GM12865 (cell line): Measurements from ENCODE around the gene ATP5F1B.
A peak's percentile ranks its signal among the peaks of the same experiment; 100 is the strongest.
"Not testable (repeated sequence)": the region's sequence is repeated elsewhere in the genome, so short reads cannot be mapped to it uniquely, and the experiment has no call there.

Experiments used
- DNase-seq: peaks from one replicate; pipeline ENCODE4 v3.0.0; 2010; ENCODE audit warnings: low read depth
- H3K4me3 ChIP-seq: 2 replicates; pipeline ENCODE4 v1.5.1; 2011; ENCODE audit warnings: mild to moderate bottlenecking, low read depth, low read length, control low read depth
- TF ChIP-seq, protein P1 (sequence below): IDR thresholded peaks from 2 replicates; pipeline ENCODE4 v1.5.1; 2011; ENCODE audit warnings: low read length, control low read depth, low read depth, inconsistent platforms; ENCODE audit not compliant: insufficient read depth; ENCODE audit errors: missing control alignments

Gene ATP5F1B

DNA sequence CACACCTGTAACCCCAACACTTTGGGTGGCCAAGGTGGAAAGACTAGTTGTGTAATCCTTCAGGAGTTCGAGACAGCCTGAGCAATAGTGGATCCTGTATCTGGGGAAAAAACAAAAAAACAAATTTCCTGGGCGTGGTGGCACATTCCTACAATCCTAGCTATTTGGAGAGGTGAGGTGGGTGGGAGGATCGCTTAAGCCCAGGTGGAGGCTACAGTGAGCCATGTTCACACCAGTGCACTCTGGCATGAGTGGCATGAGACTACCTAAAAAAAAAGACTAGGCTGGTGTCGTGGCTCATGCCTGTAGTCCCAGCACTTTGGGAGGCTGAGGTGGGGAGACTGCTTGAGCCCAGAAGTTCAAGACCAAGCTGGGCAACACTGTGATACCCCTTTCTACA lies 25.1 kb upstream of the ATP5F1B start:
- TF ChIP-seq, protein P1, sequence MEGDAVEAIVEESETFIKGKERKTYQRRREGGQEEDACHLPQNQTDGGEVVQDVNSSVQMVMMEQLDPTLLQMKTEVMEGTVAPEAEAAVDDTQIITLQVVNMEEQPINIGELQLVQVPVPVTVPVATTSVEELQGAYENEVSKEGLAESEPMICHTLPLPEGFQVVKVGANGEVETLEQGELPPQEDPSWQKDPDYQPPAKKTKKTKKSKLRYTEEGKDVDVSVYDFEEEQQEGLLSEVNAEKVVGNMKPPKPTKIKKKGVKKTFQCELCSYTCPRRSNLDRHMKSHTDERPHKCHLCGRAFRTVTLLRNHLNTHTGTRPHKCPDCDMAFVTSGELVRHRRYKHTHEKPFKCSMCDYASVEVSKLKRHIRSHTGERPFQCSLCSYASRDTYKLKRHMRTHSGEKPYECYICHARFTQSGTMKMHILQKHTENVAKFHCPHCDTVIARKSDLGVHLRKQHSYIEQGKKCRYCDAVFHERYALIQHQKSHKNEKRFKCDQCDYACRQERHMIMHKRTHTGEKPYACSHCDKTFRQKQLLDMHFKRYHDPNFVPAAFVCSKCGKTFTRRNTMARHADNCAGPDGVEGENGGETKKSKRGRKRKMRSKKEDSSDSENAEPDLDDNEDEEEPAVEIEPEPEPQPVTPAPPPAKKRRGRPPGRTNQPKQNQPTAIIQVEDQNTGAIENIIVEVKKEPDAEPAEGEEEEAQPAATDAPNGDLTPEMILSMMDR, result no peak
- DNase-seq, result no peak
- H3K4me3 ChIP-seq, result no peak overlapping the region

DNA sequence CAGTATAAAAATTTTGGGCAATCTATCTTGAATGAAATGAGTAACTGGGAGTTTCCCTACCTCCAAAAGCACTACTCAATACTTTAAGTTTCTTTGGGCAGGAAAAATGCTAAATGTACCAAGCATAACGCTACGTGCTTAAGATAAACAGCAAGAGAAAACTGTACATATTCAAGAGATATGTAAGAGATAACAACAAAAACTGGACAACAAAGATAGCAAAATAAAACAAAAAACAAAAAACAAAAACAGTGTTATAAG lies 22.3 kb upstream of the ATP5F1B start:
- no peak for DNase-seq
- TF ChIP-seq, protein P1, result no peak
- H3K4me3 ChIP-seq, result no peak overlapping the region

DNA sequence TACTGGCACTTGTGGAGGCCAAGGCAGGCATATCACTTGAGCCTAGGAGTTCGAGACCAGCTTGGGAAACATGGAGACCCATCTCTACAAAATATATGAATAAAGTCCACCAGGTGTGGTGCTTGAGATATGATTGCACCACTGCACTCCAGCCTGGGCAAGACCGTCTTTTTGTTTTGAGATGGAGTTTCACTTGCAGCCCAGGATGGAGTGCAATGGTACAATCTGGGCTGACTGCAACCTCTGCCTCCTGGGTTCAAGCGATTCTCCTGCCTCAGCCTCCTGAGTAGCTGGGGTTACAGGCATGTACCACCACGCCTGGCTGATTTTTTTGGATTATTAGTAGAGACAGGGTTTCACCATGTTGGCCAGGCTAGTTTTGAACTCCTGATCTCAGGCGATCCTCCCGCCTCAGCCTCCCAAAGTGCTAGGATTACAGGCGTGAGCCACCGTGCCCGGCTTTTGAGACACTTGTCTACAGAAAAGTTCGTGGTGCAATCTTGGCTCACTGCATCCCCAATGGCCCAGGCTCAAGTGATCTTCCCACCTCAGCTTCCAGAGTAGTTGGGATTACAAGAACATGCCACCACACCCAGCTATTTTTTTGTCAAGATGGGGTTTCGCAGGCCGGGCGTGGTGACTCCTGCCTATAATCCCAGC lies 16.3 kb upstream of the ATP5F1B start:
- H3K4me3 ChIP-seq, result no peak overlapping the region
- no peak for DNase-seq
- TF ChIP-seq, protein P1, result no peak

DNA sequence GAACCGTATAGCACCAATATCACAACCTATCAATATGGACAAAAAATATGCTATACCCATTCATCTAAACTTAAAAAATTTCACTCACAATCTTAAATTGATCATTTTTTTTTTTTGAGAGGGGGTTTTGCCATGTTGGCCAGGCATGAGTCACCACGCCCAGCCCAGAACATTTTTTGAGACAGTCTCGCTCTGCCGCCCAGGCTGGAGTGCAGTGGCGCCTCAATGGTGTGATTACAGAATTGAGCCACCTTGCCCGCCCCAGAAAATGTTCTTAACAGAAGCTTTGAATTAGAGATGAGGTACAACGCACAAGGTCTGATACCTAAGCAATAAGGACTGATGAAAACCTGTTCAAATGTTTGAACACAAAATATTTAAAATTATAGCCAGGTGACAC lies 15.8 kb upstream of the ATP5F1B start:
- TF ChIP-seq, protein P1, result no peak
- DNase-seq, result peak; percentile 40
- no peak overlapping the region for H3K4me3 ChIP-seq

DNA sequence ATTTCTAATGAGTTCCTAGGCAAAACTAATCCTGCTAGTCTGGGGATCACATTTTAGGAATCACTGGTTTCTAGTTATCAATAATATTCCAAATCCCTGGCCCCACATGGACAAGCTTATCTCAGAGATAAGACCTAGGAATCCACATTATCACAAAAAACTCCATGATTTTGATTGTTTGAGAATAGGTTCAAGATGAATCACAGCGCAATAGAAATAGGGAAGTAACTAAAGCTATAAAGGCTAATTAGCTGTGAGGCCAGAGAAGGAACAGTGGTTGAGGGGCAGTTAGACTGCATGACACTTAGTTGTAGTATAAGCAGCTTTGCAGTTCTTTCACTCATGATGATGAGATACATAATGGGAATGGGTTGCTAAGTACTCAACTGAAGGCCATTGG lies 13.1 kb upstream of the ATP5F1B start:
- H3K4me3 ChIP-seq, result no peak overlapping the region
- DNase-seq, result peak; percentile 33
- TF ChIP-seq, protein P1, result no peak

DNA sequence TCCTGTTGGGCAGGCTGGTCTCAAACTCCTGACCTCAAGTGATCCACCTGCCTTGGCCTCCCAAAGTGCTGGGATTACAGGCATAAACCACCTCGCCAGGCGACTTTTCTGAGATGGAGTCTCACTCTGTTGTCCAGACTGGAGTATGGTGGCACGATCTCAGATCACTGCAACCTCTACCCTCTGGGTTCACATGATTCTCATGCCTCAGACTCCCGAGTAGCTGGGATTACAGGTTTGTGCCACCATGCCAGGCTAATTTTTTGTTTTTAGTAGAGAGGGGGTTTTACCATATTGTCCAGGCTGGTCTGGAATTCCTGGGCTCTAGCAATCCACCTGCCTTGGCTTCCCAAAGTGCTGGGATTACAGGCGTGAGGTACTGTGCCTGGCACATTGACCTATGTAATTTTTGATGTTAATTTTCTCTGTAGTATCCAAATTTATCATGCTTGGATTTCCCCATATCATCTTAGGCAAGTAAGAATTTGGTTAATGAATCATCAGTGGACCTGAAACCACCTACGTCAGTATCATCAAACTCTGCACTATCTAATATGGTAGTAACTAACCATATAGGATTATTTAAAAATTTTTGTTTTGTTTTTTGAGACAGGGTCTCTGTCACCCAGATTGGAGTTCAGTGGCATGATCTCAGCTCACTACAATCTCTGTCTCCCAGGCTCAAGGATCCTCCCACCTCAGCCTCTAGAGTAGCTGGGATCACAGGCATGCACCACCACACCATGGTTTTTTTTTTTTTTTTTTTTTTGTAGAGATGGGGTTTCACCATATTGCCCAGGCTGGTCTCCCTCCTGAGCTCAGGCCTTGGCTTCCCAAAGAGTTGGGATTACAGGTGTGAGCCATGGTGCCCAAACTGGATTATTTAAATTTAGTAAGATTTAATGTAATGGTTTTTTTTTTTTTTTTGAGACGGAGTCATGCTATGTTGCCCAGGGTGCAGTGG lies 11.9 kb upstream of the ATP5F1B start:
- TF ChIP-seq, protein P1, result no peak
- DNase-seq, result peak; percentile 47
- no peak overlapping the region for H3K4me3 ChIP-seq

DNA sequence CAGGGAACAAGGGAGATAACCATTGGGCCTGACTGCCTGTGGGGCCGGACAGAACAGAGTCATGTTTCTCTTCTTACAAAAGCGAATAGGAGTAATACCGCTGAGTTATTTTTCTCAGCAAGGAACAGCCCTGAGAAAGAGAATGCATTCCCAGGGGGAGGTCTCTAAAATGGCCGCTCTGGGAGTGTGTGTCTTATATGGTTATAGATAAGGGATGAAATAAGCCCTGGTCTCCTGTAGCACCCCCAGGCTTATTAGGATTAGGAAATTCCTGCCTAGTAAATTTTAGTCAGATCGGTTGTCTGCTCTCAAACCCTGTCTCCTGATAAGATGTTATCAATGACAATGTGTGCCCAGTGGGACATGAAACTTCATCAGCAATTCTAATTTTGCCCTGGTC lies 8.0 kb upstream of the ATP5F1B start:
- DNase-seq, H3K4me3 ChIP-seq: not testable (repeated sequence)

DNA sequence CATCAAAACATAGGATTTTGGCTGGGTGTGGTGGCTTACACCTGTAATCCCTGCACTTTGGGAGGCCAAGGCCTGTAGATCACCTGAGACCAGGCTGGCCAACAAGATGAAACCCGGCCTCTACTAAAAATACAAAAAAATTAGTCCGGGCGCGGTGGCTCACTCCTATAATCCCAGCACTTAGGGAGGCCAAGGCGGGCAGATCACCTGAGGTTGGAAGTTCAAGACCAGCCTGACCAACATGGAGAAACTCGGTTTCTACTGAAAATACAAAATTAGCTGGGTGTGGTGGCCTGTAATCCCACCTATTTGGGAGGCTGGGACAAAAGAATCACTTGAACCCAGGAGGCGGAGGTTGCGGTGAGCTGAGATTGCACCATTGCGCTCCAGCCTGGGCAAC lies 2.2 kb upstream of the ATP5F1B start:
- not testable (repeated sequence) for DNase-seq, H3K4me3 ChIP-seq
